ENCODE data around the gene PPP2R5E. TPM values are rescaled to one million over a fixed set of nuclear protein-coding genes. Genes with fewer than 3 reads are reported as not detected.

PPP2R5E gene
- total RNA-seq, 1 experiment from 2014 or later: 47.2 TPM

DNA sequence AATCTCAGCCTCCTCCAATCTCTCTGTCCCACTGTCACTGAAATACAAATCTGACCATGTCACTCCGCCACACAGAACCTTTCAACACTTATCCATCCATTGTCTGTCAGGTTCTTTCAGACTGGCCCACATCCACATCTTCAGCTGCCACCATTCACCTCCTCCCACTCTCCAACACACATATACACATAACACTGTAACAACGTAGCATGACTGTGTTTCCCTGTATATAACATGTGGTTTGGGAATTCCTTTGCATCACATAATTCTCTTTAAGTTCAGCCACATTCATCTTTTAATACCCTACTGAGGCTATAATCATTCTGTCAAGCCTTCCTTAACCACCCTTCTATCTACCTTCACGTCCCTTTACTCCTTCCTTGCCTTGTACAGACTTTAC, 99.2 kb downstream of the PPP2R5E start:
- Histone ChIP-seq H3K27ac (ENCODE audit: low read length) (no peak overlapping the region), H3K36me3 (ENCODE audit: control insufficient read depth, insufficient read depth, low read length) (no peaks in the 10 kb centered on the region), H3K4me1 (ENCODE audit: control insufficient read depth, insufficient read depth, low read length) (no peaks in the 10 kb centered on the region), H3K4me3 (ENCODE audit: low read depth in 2 of 2, low read length in 2 of 2) (no peak overlapping the region), H3K9me3 (ENCODE audit: control insufficient read depth, insufficient read depth, low read depth, low read length) (no peaks in the 10 kb centered on the region), H3K27me3 (ENCODE audit: control insufficient read depth, insufficient read depth, low read length) (no peaks in the 10 kb centered on the region)
- ChIA-PET CTCF (no interaction called here), POLR2A (no interaction called here)
- in situ Hi-C loops (cut with HindIII; ENCODE audit: low pct_unique_long_range_greater_than_20kb, low sequenced_read_pairs): no loop called here
- no TSS peak for BruUV-seq (replicated peaks)
- ATAC-seq (no peak), DNase-seq (ENCODE audit: low read depth, low spot score) (no peak)
- TF ChIP-seq, protein P1, sequence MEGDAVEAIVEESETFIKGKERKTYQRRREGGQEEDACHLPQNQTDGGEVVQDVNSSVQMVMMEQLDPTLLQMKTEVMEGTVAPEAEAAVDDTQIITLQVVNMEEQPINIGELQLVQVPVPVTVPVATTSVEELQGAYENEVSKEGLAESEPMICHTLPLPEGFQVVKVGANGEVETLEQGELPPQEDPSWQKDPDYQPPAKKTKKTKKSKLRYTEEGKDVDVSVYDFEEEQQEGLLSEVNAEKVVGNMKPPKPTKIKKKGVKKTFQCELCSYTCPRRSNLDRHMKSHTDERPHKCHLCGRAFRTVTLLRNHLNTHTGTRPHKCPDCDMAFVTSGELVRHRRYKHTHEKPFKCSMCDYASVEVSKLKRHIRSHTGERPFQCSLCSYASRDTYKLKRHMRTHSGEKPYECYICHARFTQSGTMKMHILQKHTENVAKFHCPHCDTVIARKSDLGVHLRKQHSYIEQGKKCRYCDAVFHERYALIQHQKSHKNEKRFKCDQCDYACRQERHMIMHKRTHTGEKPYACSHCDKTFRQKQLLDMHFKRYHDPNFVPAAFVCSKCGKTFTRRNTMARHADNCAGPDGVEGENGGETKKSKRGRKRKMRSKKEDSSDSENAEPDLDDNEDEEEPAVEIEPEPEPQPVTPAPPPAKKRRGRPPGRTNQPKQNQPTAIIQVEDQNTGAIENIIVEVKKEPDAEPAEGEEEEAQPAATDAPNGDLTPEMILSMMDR (IDR thresholded peaks at IDR 0.05): no peak
- no peak for TF ChIP-seq SIN3A (IDR thresholded peaks at IDR 0.05; ENCODE audit: borderline replicate concordance, insufficient read depth, low read depth, low read length)
- TF ChIP-seq REST (IDR thresholded peaks at IDR 0.05; ENCODE audit: insufficient read depth in 1 of 2, low read depth in 2 of 2, low read length in 1 of 2): no peak
- TF ChIP-seq TCF7L2 (IDR thresholded peaks at IDR 0.05; ENCODE audit: low read depth, low read length): no peak
- TF ChIP-seq POLR2AphosphoS5 (IDR thresholded peaks at IDR 0.05; ENCODE audit: low read depth, low read length): no peak
- intact Hi-C loops (cut with micrococcal nuclease; ENCODE audit: unreplicated experiment): no loop called here

DNA sequence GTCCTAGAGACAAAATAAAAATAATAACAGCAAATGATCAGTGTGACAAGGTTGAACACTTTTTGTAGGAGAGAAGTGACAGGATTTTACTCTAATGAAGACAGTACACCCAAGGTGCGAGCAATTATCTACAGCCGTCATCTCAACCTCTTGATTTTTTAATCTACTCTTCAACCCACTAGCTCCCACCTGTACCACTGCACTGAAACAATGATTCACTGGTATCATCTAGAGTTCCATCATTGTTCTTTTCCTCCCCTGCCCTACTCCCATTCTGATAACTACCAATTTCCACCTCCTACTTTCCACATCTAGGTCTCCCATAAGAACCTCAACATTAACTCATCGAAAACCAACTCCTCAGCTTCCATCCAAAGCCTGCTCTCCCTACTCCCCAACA, 99.8 kb downstream of the PPP2R5E start:
- Histone ChIP-seq H3K36me3 (ENCODE audit: control insufficient read depth, insufficient read depth, low read length) (no peaks in the 10 kb centered on the region), H3K9me3 (ENCODE audit: control insufficient read depth, insufficient read depth, low read depth, low read length) (no peaks in the 10 kb centered on the region), H3K27ac (ENCODE audit: low read length) (no peak overlapping the region), H3K27me3 (ENCODE audit: control insufficient read depth, insufficient read depth, low read length) (no peaks in the 10 kb centered on the region), H3K4me3 (ENCODE audit: low read depth in 2 of 2, low read length in 2 of 2) (no peak overlapping the region), H3K4me1 (ENCODE audit: control insufficient read depth, insufficient read depth, low read length) (peaks cover 3% of the 10 kb centered on the region)
- CTCF ChIA-PET: no interaction called here
- POLR2A ChIA-PET: no interaction called here
- in situ Hi-C loops (cut with HindIII; ENCODE audit: low pct_unique_long_range_greater_than_20kb, low sequenced_read_pairs) (no loop called here), intact Hi-C loops (cut with micrococcal nuclease; ENCODE audit: unreplicated experiment) (no loop called here)
- TF ChIP-seq, protein P1 (IDR thresholded peaks at IDR 0.05): no peak
- TF ChIP-seq TCF7L2 (IDR thresholded peaks at IDR 0.05; ENCODE audit: low read depth, low read length) (no peak), REST (IDR thresholded peaks at IDR 0.05; ENCODE audit: insufficient read depth in 1 of 2, low read depth in 2 of 2, low read length in 1 of 2) (no peak)
- BruUV-seq (replicated peaks): no TSS peak
- ATAC-seq (no peak), DNase-seq (ENCODE audit: low read depth, low spot score) (no peak)
